GM20431 (cell line): ENCODE results near the gene MORN1.

Experiments
- in situ Hi-C: fragments of 300-500 bp; cut with MseI, MboI; formaldehyde crosslinking; loops from one replicate; pipeline ENCODE4 v1.15.0; 2020; ENCODE audit warnings: low sequenced_read_pairs; ENCODE audit not compliant: unreplicated experiment

The MORN1 gene

GRCh38 chr1:2288311-2288710 lies 103.0 kb downstream of the MORN1 start:
- in situ Hi-C loops: no loop called here

GRCh38 chr1:2287649-2288048 lies 103.7 kb downstream of the MORN1 start:
- in situ Hi-C loops: no loop called here

- in situ Hi-C loops: no loop called here
Measured at GRCh38 chr1:2286923-2287322, 104.4 kb downstream of the MORN1 start.

- in situ Hi-C loops: no loop called here
Measured at GRCh38 chr1:2284932-2285331, 106.4 kb downstream of the MORN1 start.

- in situ Hi-C loops: no loop called here
Measured at GRCh38 chr1:2283991-2284895, 107.1 kb downstream of the MORN1 start.

GRCh38 chr1:2283371-2283990 lies 107.9 kb downstream of the MORN1 start:
- in situ Hi-C loops: no loop called here

- in situ Hi-C loops: no loop called here
Measured at GRCh38 chr1:2282556-2283270, 108.6 kb downstream of the MORN1 start.

- in situ Hi-C loops: no loop called here
Measured at GRCh38 chr1:2279817-2280216, 111.5 kb downstream of the MORN1 start.

GRCh38 chr1:2279210-2279639 lies 112.1 kb downstream of the MORN1 start:
- in situ Hi-C loops: no loop called here

- in situ Hi-C loops: no loop called here
Measured at GRCh38 chr1:2278591-2279209, 112.7 kb downstream of the MORN1 start.

GRCh38 chr1:2277741-2278488 lies 113.4 kb downstream of the MORN1 start:
- in situ Hi-C loops: no loop called here

- in situ Hi-C loops: no loop called here
Measured at GRCh38 chr1:2276803-2277580, 114.4 kb downstream of the MORN1 start.

GRCh38 chr1:2275796-2276536 lies 115.4 kb downstream of the MORN1 start:
- in situ Hi-C loops: no loop called here

GRCh38 chr1:2274929-2275475 lies 116.4 kb downstream of the MORN1 start:
- in situ Hi-C loops: no loop called here

- in situ Hi-C loops: no loop called here
Measured at GRCh38 chr1:2274231-2274928, 117.0 kb downstream of the MORN1 start.

GRCh38 chr1:2273401-2274090 lies 117.8 kb downstream of the MORN1 start:
- in situ Hi-C loops: no loop called here
